GM23248 (cell line): ENCODE measurements around the gene ACSL6.

Source experiments
- EZH2 ChIP-seq: fragments of 200-600 bp; sonication (generic); IDR thresholded peaks from 2 replicates; pipeline ENCODE4 v1.6.1; 2018; ENCODE audit warnings: antibody characterized with exemption, mild to moderate bottlenecking; ENCODE audit not compliant: insufficient read depth, poor library complexity, severe bottlenecking
- EZH2phosphoT487 ChIP-seq: fragments of 200-600 bp; sonication (generic); IDR thresholded peaks from 2 replicates; pipeline ENCODE4 v1.6.1; 2018; ENCODE audit warnings: antibody characterized with exemption, moderate library complexity, mild to moderate bottlenecking, low read depth; ENCODE audit not compliant: insufficient read depth

DNA sequence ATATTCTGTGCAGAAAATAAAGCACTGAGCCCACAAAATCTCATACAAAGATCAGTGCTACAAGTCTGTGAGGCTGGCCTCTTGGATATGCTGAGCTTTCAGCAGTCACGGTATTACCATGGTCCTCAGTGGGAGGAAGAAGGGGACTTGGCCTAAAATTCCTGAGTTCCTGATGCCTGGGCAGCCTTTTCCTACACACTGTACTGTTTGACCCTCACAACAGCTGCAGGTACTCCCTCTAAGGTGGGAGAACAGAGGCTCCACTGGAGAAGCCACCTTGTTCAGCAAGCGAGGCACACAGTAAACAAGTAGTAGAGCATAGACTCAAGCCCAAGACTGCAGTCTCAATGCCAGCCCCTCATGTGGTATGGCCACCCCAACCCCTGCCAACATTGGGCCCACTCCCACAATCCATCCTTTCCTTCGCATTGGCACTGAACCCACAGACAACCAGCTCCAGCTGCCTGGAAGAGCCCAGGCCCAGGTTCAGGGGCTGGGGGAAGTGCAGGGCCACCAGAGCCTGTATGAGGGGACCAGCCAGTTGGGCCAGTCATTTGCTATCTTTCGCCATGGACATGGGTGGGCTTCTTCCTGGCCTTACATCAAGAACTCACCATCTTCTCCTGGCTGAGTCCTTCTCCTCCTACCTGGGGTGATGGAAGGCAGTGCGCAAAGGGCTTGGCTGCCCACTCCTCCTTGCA lies 14.3 kb downstream of the ACSL6 start:
- TF ChIP-seq EZH2phosphoT487, result no peak
- no peak for TF ChIP-seq EZH2
